ENCODE results near the gene SYT1.

GRCh38 chr12:78886719-78887407, 22.3 kb downstream of the SYT1 start:
- TF ChIP-seq CBX8 (IDR thresholded peaks at IDR 0.05; ENCODE audit: borderline replicate concordance, low read depth, low read length) (no peak), ZNF274 (IDR thresholded peaks at IDR 0.05; ENCODE audit: borderline replicate concordance, extremely low read depth, low read length) (no peak), EZH2 (IDR thresholded peaks at IDR 0.05; ENCODE audit: low read depth, low read length, severe bottlenecking) (no peak), JUND (IDR thresholded peaks at IDR 0.05; ENCODE audit: low read length) (no peak), CREB1 (IDR thresholded peaks at IDR 0.05) (no peak), ATF3 (IDR thresholded peaks at IDR 0.05; ENCODE audit: insufficient read depth, low read depth, low read length) (no peak), HDAC2 (IDR thresholded peaks at IDR 0.05; ENCODE audit: borderline replicate concordance in 1 of 2, low read depth in 2 of 2, low read length in 2 of 2) (no peak), SIX5 (IDR thresholded peaks at IDR 0.05; ENCODE audit: low read depth, low read length) (no peak), YY1 (IDR thresholded peaks at IDR 0.05; ENCODE audit: low read depth, low read length) (no peak), CTCF (IDR thresholded peaks at IDR 0.05; ENCODE audit: control extremely low read depth in 1 of 3, insufficient read depth in 1 of 3, low read depth in 1 of 3, low read length in 3 of 3) (no peak), POLR2AphosphoS5 (IDR thresholded peaks at IDR 0.05; ENCODE audit: low read depth, low read length) (no peak)

All from H1 (cell line).